GM21619 (cell line): Measurements from ENCODE around the gene TNFSF10.
A peak's percentile ranks its signal among the peaks of the same experiment; 100 is the strongest.

Experiments used
- ATAC-seq: cut with Tn5 transposase; IDR thresholded peaks from one replicate; pipeline ENCODE4 v1.9.1; 2021; ENCODE audit not compliant: unreplicated experiment

TNFSF10 gene

GRCh38 chr3:172518929-172519640 lies 4.1 kb downstream of the TNFSF10 start:
- no peak for ATAC-seq

- ATAC-seq: no peak
These were observed 5.3 kb downstream of the TNFSF10 start for GRCh38 chr3:172517859-172518466.

GRCh38 chr3:172516318-172517214 lies 6.7 kb downstream of the TNFSF10 start:
- ATAC-seq: peak; percentile 33

- ATAC-seq: no peak
These were observed 7.9 kb downstream of the TNFSF10 start for GRCh38 chr3:172515130-172515918.

- no peak for ATAC-seq
These were observed 8.6 kb downstream of the TNFSF10 start for GRCh38 chr3:172514678-172515077.

- ATAC-seq: no peak
These were observed 9.7 kb downstream of the TNFSF10 start for GRCh38 chr3:172513488-172513887.

GRCh38 chr3:172511783-172512762 lies 11.2 kb downstream of the TNFSF10 start:
- ATAC-seq: peak; percentile 60

- no peak for ATAC-seq
These were observed 17.1 kb downstream of the TNFSF10 start for GRCh38 chr3:172506094-172506493.

GRCh38 chr3:172501540-172501939 lies 21.7 kb downstream of the TNFSF10 start:
- no peak for ATAC-seq

- peak; percentile 66 for ATAC-seq
These were observed 33.0 kb downstream of the TNFSF10 start for GRCh38 chr3:172490198-172490669.

GRCh38 chr3:172478116-172478515 lies 45.1 kb downstream of the TNFSF10 start:
- no peak for ATAC-seq

- no peak for ATAC-seq
These were observed 46.9 kb downstream of the TNFSF10 start for GRCh38 chr3:172476347-172476746.

- ATAC-seq: no peak
These were observed 47.5 kb downstream of the TNFSF10 start for GRCh38 chr3:172475703-172476102.

- no peak for ATAC-seq
These were observed 51.3 kb downstream of the TNFSF10 start for GRCh38 chr3:172471903-172472302.

GRCh38 chr3:172470588-172470987 lies 52.6 kb downstream of the TNFSF10 start:
- ATAC-seq: no peak

- no peak for ATAC-seq
These were observed 55.9 kb downstream of the TNFSF10 start for GRCh38 chr3:172467170-172467824.

GRCh38 chr3:172466553-172467130 lies 56.6 kb downstream of the TNFSF10 start:
- no peak for ATAC-seq

GRCh38 chr3:172465281-172465680 lies 57.9 kb downstream of the TNFSF10 start:
- ATAC-seq: no peak

- ATAC-seq: no peak
These were observed 58.9 kb downstream of the TNFSF10 start for GRCh38 chr3:172464306-172464705.
